Psoas muscle (tissue), 8 donors: ENCODE results near the gene ABLIM2. TPM values are rescaled to one million over a fixed set of nuclear protein-coding genes. Genes with fewer than 3 reads are reported as not detected.

Source experiments
- ATAC-seq, 4 donors: fragments of 200-7000 bp; cut with Tn5 transposase; one replicate each; pipeline ENCODE4 v1.9.1; 2020; ENCODE audit warnings: moderate library complexity in 3 of 4, mild to moderate bottlenecking in 2 of 4
- DNase-seq, 2 donors: peaks; one replicate each; pipeline ENCODE4 v3.0.0-alpha.2; 2020
- H3K27ac ChIP-seq: fragments of 200-600 bp; one replicate; pipeline ENCODE4 v1.8.0; 2022
- H3K27me3 ChIP-seq, 3 donors: fragments of 200-600 bp in 1 of 3; one replicate each; pipeline versions ENCODE4 v1.6.1 to v1.8.0; 2013 to 2022; ENCODE audit warnings: low read length in 2 of 3, mild to moderate bottlenecking in 2 of 3, moderate library complexity in 1 of 3; ENCODE audit not compliant: insufficient read depth in 3 of 3
- H3K36me3 ChIP-seq, 2 donors: fragments of 200-600 bp in 1 of 2; one replicate each; pipeline versions ENCODE4 v1.6.1 to v1.8.0; 2013 to 2022; ENCODE audit warnings: low read depth in 1 of 2, mild to moderate bottlenecking in 1 of 2, moderate library complexity in 1 of 2; ENCODE audit not compliant: insufficient read depth in 1 of 2
- H3K4me1 ChIP-seq: fragments of 200-600 bp; one replicate; pipeline ENCODE4 v1.8.0; 2022
- H3K4me3 ChIP-seq: fragments of 200-600 bp; one replicate; pipeline ENCODE4 v1.8.0; 2022; ENCODE audit warnings: mild to moderate bottlenecking
- H3K9me3 ChIP-seq: fragments of 200-600 bp; one replicate; pipeline ENCODE4 v1.8.0; 2022
- CTCF ChIP-seq: fragments of 200-600 bp; IDR thresholded peaks from one replicate; pipeline ENCODE4 v1.8.0; 2022; ENCODE audit warnings: antibody characterized with exemption
- WGBS, 3 donors: extraction: QIAGEN DNeasy Blood & Tissue Kit; methylation state at CpG; one replicate each; pipeline versions ENCODE4 v1.1.6 to v1.1.7; 2013; 5-methylcytosine and 5-hydroxymethylcytosine counted together
- intact Hi-C, 2 donors: fragments of 100-400 bp; cut with DNase I; formaldehyde crosslinking; loops; one replicate each; pipeline versions ENCODE4 v1.11.0 to v1.14.2; 2022
- polyA plus RNA-seq, 3 donors: library from polyadenylated mRNA; stranded (reverse); fragments of 200-250 nt; gene quantifications; one replicate each; pipeline ENCODE4 v1.2.3, GENCODE V29; 2013
- total RNA-seq, 4 donors: library from RNA; stranded (reverse); fragmentation: NEBNext Ultra II Directional in 2 of 4; extraction: Animal tissue kit (Norgen Biotek cat#: 25700) in 2 of 4; gene quantifications; one replicate each; pipeline versions ENCODE4 v1.2.1 to v1.2.4, GENCODE V29; 2021 to 2023
- donor health status: healthy with polysubstance abuse.
- donor health status: DM: no; HTN: no; CAD: no; lungs with moderate emphysema.
- donor health status: Bipolar disorder and iron deficiency.
- donor health status: healthy.
- donor health status: DM: yes; HTN: yes; CAD: no.
- donor health status: DM: no; HTN: no; CAD: no.
- donor health status: DM: no; HTN: no; CAD: no.
- donor health status: DM: yes; HTN: yes; CAD: no.

The ABLIM2 gene
- total and polyA plus RNA-seq, 7 donors, result 82.2 to 956 (median 292) TPM

- intact Hi-C loops, result no loop called here
- Histone ChIP-seq H3K4me1 (peaks cover 22% of the 10 kb centered on the region), H3K36me3 (peaks cover 0 to 67% of the 10 kb centered on the region in 2 donors), H3K27me3 (no peaks in the 10 kb centered on the region), H3K27ac (no peak overlapping the region), H3K9me3 (peaks cover 4% of the 10 kb centered on the region), H3K4me3 (no peak overlapping the region)
- 92 to 94% (median 92%) methylated on average over 29 to 31 of the region's 31 CpGs for WGBS, 3 donors
- ATAC-seq (peak in 1 of 4 donors; percentile 0), DNase-seq (no peak)
- no peak for TF ChIP-seq CTCF
Measured at GRCh38 chr4:7984286-7984925, 174.2 kb downstream of the ABLIM2 start.

GRCh38 chr4:7983296-7983695 is 175.3 kb downstream of the ABLIM2 start:
- intact Hi-C loops, result no loop called here
- TF ChIP-seq CTCF, result no peak
- no peak overlapping the region for H3K4me3 ChIP-seq
- ATAC-seq (no peak), DNase-seq (no peak)
- no peaks in the 10 kb centered on the region for H3K27me3 ChIP-seq
- no peak overlapping the region for H3K27ac ChIP-seq
- peaks cover 24% of the 10 kb centered on the region for H3K4me1 ChIP-seq
- H3K36me3 ChIP-seq, result peaks cover 0 to 78% of the 10 kb centered on the region in 2 donors
- 94 to 95% (median 95%) methylated on average over 17 of the region's 17 CpGs for WGBS, 3 donors
- no peaks in the 10 kb centered on the region for H3K9me3 ChIP-seq

GRCh38 chr4:7981738-7982394 is 176.7 kb downstream of the ABLIM2 start:
- 75 to 82% (median 81%) methylated on average over 8 of the region's 8 CpGs for WGBS, 3 donors
- intact Hi-C loops, result no loop called here

GRCh38 chr4:7980036-7980435 is 178.6 kb downstream of the ABLIM2 start:
- H3K4me3 ChIP-seq, result no peak overlapping the region
- ATAC-seq, result no peak
- intact Hi-C loops, result no loop called here

More at GRCh38 chr4:7981738-7982394, 176.7 kb downstream of the ABLIM2 start:
- H3K36me3 ChIP-seq, result peaks cover 0 to 90% of the 10 kb centered on the region in 2 donors
- no peak overlapping the region for H3K4me3 ChIP-seq
- H3K27me3 ChIP-seq, result no peaks in the 10 kb centered on the region
- peaks cover 17% of the 10 kb centered on the region for H3K4me1 ChIP-seq
- no peak for TF ChIP-seq CTCF
- DNase-seq (no peak), ATAC-seq (peak in 1 of 4 donors; percentile 3)
- no peak overlapping the region for H3K27ac ChIP-seq
- H3K9me3 ChIP-seq, result no peaks in the 10 kb centered on the region

More at GRCh38 chr4:7980036-7980435, 178.6 kb downstream of the ABLIM2 start:
- Histone ChIP-seq H3K36me3 (peaks cover 0 to 95% of the 10 kb centered on the region in 2 donors), H3K4me1 (peaks cover 4% of the 10 kb centered on the region), H3K27ac (no peak overlapping the region), H3K27me3 (no peaks in the 10 kb centered on the region), H3K9me3 (no peaks in the 10 kb centered on the region)
- no peak for TF ChIP-seq CTCF
- WGBS, 3 donors, result 90 to 94% (median 93%) methylated on average over 2 of the region's 2 CpGs
- DNase-seq, result no peak
